Psoas muscle (tissue), 8 donors: Measurements from ENCODE around the gene NOTCH1. TPM values are rescaled to one million over a fixed set of nuclear protein-coding genes. Genes with fewer than 3 reads are reported as not detected.

Source experiments
- ATAC-seq, 4 donors: fragments of 200-7000 bp; cut with Tn5 transposase; one replicate each; pipeline ENCODE4 v1.9.1; 2020; ENCODE audit warnings: moderate library complexity in 3 of 4, mild to moderate bottlenecking in 2 of 4
- DNase-seq, 2 donors: peaks; one replicate each; pipeline ENCODE4 v3.0.0-alpha.2; 2020
- H3K27ac ChIP-seq: fragments of 200-600 bp; one replicate; pipeline ENCODE4 v1.8.0; 2022
- H3K27me3 ChIP-seq, 3 donors: fragments of 200-600 bp in 1 of 3; one replicate each; pipeline versions ENCODE4 v1.6.1 to v1.8.0; 2013 to 2022; ENCODE audit warnings: low read length in 2 of 3, mild to moderate bottlenecking in 2 of 3, moderate library complexity in 1 of 3; ENCODE audit not compliant: insufficient read depth in 3 of 3
- H3K36me3 ChIP-seq, 2 donors: fragments of 200-600 bp in 1 of 2; one replicate each; pipeline versions ENCODE4 v1.6.1 to v1.8.0; 2013 to 2022; ENCODE audit warnings: low read depth in 1 of 2, mild to moderate bottlenecking in 1 of 2, moderate library complexity in 1 of 2; ENCODE audit not compliant: insufficient read depth in 1 of 2
- H3K4me1 ChIP-seq: fragments of 200-600 bp; one replicate; pipeline ENCODE4 v1.8.0; 2022
- H3K4me3 ChIP-seq: fragments of 200-600 bp; one replicate; pipeline ENCODE4 v1.8.0; 2022; ENCODE audit warnings: mild to moderate bottlenecking
- H3K9me3 ChIP-seq: fragments of 200-600 bp; one replicate; pipeline ENCODE4 v1.8.0; 2022
- WGBS, 3 donors: extraction: QIAGEN DNeasy Blood & Tissue Kit; methylation state at CpG; one replicate each; pipeline versions ENCODE4 v1.1.6 to v1.1.7; 2013; 5-methylcytosine and 5-hydroxymethylcytosine counted together
- intact Hi-C, 2 donors: fragments of 100-400 bp; cut with DNase I; formaldehyde crosslinking; loops; one replicate each; pipeline versions ENCODE4 v1.11.0 to v1.14.2; 2022
- polyA plus RNA-seq, 3 donors: library from polyadenylated mRNA; stranded (reverse); fragments of 200-250 nt; gene quantifications; one replicate each; pipeline ENCODE4 v1.2.3, GENCODE V29; 2013
- total RNA-seq, 4 donors: library from RNA; stranded (reverse); fragmentation: NEBNext Ultra II Directional in 2 of 4; extraction: Animal tissue kit (Norgen Biotek cat#: 25700) in 2 of 4; gene quantifications; one replicate each; pipeline versions ENCODE4 v1.2.1 to v1.2.4, GENCODE V29; 2021 to 2023
- TF ChIP-seq, protein P1 (sequence below): fragments of 200-600 bp; IDR thresholded peaks from one replicate; pipeline ENCODE4 v1.8.0; 2022; ENCODE audit warnings: antibody characterized with exemption
- donor health status: healthy with polysubstance abuse.
- donor health status: DM: no; HTN: no; CAD: no; lungs with moderate emphysema.
- donor health status: Bipolar disorder and iron deficiency.
- donor health status: healthy.
- donor health status: DM: yes; HTN: yes; CAD: no.
- donor health status: DM: no; HTN: no; CAD: no.
- donor health status: DM: no; HTN: no; CAD: no.
- donor health status: DM: yes; HTN: yes; CAD: no.

The NOTCH1 gene
- total and polyA plus RNA-seq, 7 donors, result 1.8 to 15.4 (median 8.7) TPM

DNA sequence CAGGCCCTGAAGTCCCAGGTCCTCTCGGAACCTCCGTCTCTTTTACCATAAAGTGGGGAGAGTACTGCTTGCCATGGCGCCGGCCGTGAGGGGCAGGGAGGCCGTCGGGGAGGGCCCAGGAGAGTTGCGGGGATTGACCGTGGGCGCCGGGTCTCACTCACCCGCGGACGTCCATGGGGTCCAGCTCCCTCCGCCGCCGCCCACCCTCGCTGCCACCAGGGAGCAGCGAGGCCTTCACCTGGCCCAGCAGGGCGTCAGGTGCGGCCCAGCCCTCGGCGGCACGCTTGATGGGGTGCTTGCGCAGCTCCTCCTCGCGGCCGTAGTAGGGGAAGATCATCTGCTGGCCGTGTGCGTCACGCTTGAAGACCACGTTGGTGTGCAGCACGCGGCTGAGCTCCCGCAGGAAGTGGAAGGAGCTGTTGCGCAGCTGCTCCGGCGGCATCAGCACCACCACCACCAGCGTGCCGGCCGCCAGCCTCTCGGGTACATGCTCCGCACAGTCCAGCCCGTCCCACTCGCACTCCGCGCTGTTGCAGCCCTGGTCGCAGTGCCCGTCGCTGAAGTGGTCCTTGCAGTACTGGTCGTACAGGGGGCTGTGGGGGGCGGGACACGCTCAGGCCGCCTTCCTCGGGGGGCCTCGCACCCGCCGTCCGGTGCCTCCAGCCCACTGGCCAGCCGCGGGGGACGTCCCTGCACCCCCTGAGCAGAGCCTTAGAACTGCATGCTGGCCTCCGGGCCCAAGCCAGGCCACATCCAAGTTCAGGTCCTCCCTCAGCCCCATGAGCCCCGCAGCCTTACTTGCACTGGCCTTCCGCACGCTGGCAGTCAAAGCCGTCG is 41.1 kb downstream of the NOTCH1 start:
- intact Hi-C loops, result no loop called here
- ATAC-seq (no peak), DNase-seq (no peak)
- H3K27ac ChIP-seq, result no peak overlapping the region
- 93 to 94% (median 94%) methylated on average over 68 of the region's 68 CpGs for WGBS, 3 donors
- no peaks in the 10 kb centered on the region for H3K27me3 ChIP-seq
- H3K4me3 ChIP-seq, result no peak overlapping the region
- H3K4me1 ChIP-seq, result no peaks in the 10 kb centered on the region
- TF ChIP-seq, protein P1, sequence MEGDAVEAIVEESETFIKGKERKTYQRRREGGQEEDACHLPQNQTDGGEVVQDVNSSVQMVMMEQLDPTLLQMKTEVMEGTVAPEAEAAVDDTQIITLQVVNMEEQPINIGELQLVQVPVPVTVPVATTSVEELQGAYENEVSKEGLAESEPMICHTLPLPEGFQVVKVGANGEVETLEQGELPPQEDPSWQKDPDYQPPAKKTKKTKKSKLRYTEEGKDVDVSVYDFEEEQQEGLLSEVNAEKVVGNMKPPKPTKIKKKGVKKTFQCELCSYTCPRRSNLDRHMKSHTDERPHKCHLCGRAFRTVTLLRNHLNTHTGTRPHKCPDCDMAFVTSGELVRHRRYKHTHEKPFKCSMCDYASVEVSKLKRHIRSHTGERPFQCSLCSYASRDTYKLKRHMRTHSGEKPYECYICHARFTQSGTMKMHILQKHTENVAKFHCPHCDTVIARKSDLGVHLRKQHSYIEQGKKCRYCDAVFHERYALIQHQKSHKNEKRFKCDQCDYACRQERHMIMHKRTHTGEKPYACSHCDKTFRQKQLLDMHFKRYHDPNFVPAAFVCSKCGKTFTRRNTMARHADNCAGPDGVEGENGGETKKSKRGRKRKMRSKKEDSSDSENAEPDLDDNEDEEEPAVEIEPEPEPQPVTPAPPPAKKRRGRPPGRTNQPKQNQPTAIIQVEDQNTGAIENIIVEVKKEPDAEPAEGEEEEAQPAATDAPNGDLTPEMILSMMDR, result no peak
- H3K9me3 ChIP-seq, result no peaks in the 10 kb centered on the region
- H3K36me3 ChIP-seq, result peaks cover 3 to 98% of the 10 kb centered on the region in 2 donors

GRCh38 chr9:136502940-136503550 is 42.8 kb downstream of the NOTCH1 start:
- intact Hi-C loops, result no loop called here
- H3K4me3 ChIP-seq, result no peak overlapping the region
- H3K9me3 ChIP-seq, result no peaks in the 10 kb centered on the region
- DNase-seq (no peak), ATAC-seq (no peak)
- peaks cover 3 to 98% of the 10 kb centered on the region in 2 donors for H3K36me3 ChIP-seq
- H3K4me1 ChIP-seq, result no peaks in the 10 kb centered on the region
- no peaks in the 10 kb centered on the region for H3K27me3 ChIP-seq
- TF ChIP-seq, protein P1, result no peak
- H3K27ac ChIP-seq, result no peak overlapping the region
- 84 to 89% (median 85%) methylated on average over 31 to 33 of the region's 33 CpGs for WGBS, 3 donors

- no peak overlapping the region for H3K27ac ChIP-seq
- H3K4me1 ChIP-seq, result no peaks in the 10 kb centered on the region
- 95 to 97% (median 95%) methylated on average over 26 to 38 of the region's 38 CpGs for WGBS, 3 donors
- no peak for DNase-seq
- H3K4me3 ChIP-seq, result no peak overlapping the region
- H3K36me3 ChIP-seq, result peaks cover 3 to 96% of the 10 kb centered on the region in 2 donors
- TF ChIP-seq, protein P1, result no peak
- intact Hi-C loops, result no loop called here
- no peak for ATAC-seq
- H3K9me3 ChIP-seq, result no peaks in the 10 kb centered on the region
- no peaks in the 10 kb centered on the region for H3K27me3 ChIP-seq
These were observed 43.7 kb downstream of the NOTCH1 start for GRCh38 chr9:136502196-136502595.

- TF ChIP-seq, protein P1, result no peak
- peaks cover 3 to 96% of the 10 kb centered on the region in 2 donors for H3K36me3 ChIP-seq
- 90 to 91% (median 91%) methylated on average over 22 to 23 of the region's 23 CpGs for WGBS, 3 donors
- H3K27me3 ChIP-seq, result no peaks in the 10 kb centered on the region
- H3K9me3 ChIP-seq, result no peaks in the 10 kb centered on the region
- no peak for DNase-seq
- H3K4me1 ChIP-seq, result no peaks in the 10 kb centered on the region
- H3K4me3 ChIP-seq, result no peak overlapping the region
- H3K27ac ChIP-seq, result no peak overlapping the region
- ATAC-seq, result no peak
- intact Hi-C loops, result no loop called here
These were observed 44.2 kb downstream of the NOTCH1 start for GRCh38 chr9:136501686-136502085.
